Ishikawa (cell line): Measurements from ENCODE around the gene ALOX5.

ENCODE experiments used
- CREB1 ChIP-seq: IDR thresholded peaks from 2 replicates; pipeline ENCODE4 v1.6.1; 2012; ENCODE audit warnings: low read depth
- EGR1 ChIP-seq: IDR thresholded peaks from 2 replicates; pipeline ENCODE4 v1.6.1; 2012
- EP300 ChIP-seq: IDR thresholded peaks from 2 replicates; pipeline ENCODE4 v1.6.1; 2012; ENCODE audit warnings: borderline replicate concordance
- FOXM1 ChIP-seq: IDR thresholded peaks from 2 replicates; pipeline ENCODE4 v1.6.1; 2012; ENCODE audit warnings: low read depth, borderline replicate concordance
- NFIC ChIP-seq: IDR thresholded peaks from 2 replicates; pipeline ENCODE4 v1.6.1; 2012
- RAD21 ChIP-seq: IDR thresholded peaks from 2 replicates; pipeline ENCODE4 v1.6.1; 2012; ENCODE audit warnings: low read depth
- REST ChIP-seq: IDR thresholded peaks from 2 replicates; pipeline ENCODE4 v1.6.1; 2012; ENCODE audit warnings: low read depth, mild to moderate bottlenecking
- TAF1 ChIP-seq: IDR thresholded peaks from 2 replicates; pipeline ENCODE4 v1.6.1; 2012; ENCODE audit warnings: low read depth, mild to moderate bottlenecking
- YY1 ChIP-seq: IDR thresholded peaks from 2 replicates; pipeline ENCODE4 v1.6.1; 2012; ENCODE audit warnings: low read depth
- ZBTB7A ChIP-seq: IDR thresholded peaks from 2 replicates; pipeline ENCODE4 v1.6.1; 2012; ENCODE audit warnings: low read depth
- TF ChIP-seq, protein P1 (sequence below): IDR thresholded peaks from 2 replicates; pipeline ENCODE4 v1.6.1; 2012
- TF ChIP-seq, protein P2 (sequence below): IDR thresholded peaks from 2 replicates; pipeline ENCODE4 v1.6.1; 2012

DNA sequence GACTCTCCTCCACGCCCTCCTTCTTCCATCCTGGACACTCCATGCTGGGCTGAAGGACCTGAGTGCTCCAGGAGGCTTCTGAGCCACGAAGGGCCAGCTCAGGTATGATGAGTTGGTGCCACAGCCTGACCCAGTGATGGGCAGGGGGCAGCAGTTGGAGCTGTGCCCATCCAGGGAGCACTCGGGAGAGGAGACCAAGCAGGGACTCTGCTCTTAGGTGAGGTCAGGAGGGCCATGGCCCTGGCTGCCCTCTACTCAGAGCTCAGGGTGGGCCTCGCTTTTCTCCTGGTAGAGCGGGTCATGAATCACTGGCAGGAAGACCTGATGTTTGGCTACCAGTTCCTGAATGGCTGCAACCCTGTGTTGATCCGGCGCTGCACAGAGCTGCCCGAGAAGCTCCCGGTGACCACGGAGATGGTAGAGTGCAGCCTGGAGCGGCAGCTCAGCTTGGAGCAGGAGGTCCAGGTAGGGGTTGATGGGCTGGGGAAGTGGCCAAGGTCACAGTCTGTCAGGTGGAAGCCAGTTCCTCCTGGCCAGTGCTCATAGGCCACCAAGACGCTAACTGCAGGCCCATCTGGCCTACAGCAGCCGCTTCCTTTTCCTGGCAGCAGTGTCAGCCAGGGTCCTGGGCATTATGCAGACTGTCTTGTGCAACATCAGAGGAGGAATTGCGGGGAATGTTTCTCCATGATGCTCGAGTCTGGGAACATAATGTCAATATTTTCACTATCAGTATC is 50.8 kb downstream of the ALOX5 start:
- TF ChIP-seq EGR1 (no peak), TAF1 (no peak), EP300 (no peak), REST (no peak), FOXM1 (no peak), NFIC (no peak), YY1 (no peak), RAD21 (no peak), CREB1 (no peak), ZBTB7A (no peak)
- TF ChIP-seq, protein P1, sequence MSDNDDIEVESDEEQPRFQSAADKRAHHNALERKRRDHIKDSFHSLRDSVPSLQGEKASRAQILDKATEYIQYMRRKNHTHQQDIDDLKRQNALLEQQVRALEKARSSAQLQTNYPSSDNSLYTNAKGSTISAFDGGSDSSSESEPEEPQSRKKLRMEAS: no peak
- TF ChIP-seq, protein P2, sequence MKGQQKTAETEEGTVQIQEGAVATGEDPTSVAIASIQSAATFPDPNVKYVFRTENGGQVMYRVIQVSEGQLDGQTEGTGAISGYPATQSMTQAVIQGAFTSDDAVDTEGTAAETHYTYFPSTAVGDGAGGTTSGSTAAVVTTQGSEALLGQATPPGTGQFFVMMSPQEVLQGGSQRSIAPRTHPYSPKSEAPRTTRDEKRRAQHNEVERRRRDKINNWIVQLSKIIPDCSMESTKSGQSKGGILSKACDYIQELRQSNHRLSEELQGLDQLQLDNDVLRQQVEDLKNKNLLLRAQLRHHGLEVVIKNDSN: no peak
